NOMO-1 treated with dmso at 0.1 percent for 144 hours (cell line): ENCODE measurements around the gene CTTNBP2NL.
"Not testable (repeated sequence)": the region's sequence is repeated elsewhere in the genome, so short reads cannot be mapped to it uniquely, and the experiment has no call there.

Experiments used
- DNase-seq: peaks from one replicate; lab custom pipeline; 2025; ENCODE audit not compliant: unreplicated experiment; lab: John Stamatoyannopoulos, UW

The CTTNBP2NL gene

GRCh38 chr1:112460615-112461014 lies 64.6 kb downstream of the CTTNBP2NL start:
- no peak for DNase-seq

- DNase-seq: no peak
Measured at GRCh38 chr1:112461200-112461871, 65.3 kb downstream of the CTTNBP2NL start.

GRCh38 chr1:112462953-112463279 lies 66.9 kb downstream of the CTTNBP2NL start:
- no peak for DNase-seq

GRCh38 chr1:112464501-112464900 lies 68.5 kb downstream of the CTTNBP2NL start:
- no peak for DNase-seq

- no peak for DNase-seq
Measured at GRCh38 chr1:112465122-112465521, 69.1 kb downstream of the CTTNBP2NL start.

- DNase-seq: peak; percentile 99
Measured at GRCh38 chr1:112466078-112466660, 70.2 kb downstream of the CTTNBP2NL start.

- not testable (repeated sequence) for DNase-seq
Measured at GRCh38 chr1:112470324-112470723, 74.3 kb downstream of the CTTNBP2NL start.

GRCh38 chr1:112470966-112471365 lies 75.0 kb downstream of the CTTNBP2NL start:
- DNase-seq: no peak

DNA sequence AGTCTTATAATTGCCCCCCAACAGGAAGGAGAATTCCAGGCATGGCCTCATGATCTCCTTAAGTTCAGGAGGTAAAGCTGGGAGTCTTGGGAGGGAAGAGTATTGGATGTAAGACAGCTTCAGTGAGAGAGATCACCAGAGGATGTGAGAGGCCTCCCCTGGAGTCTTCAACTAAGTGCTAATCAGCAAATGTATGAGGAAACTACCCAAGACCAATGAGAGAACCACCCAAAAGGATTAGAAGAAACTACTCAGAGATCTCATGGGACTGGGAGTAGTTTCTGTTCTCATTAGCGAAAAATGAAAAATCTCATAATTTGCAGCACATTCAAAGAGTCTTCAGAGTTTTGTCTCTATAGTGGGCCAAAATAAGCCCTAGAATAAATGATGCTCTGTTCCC lies 76.1 kb downstream of the CTTNBP2NL start:
- DNase-seq: no peak

- DNase-seq: no peak
Measured at GRCh38 chr1:112477550-112477949, 81.5 kb downstream of the CTTNBP2NL start.

GRCh38 chr1:112478314-112478713 lies 82.3 kb downstream of the CTTNBP2NL start:
- no peak for DNase-seq

GRCh38 chr1:112486063-112486462 lies 90.0 kb downstream of the CTTNBP2NL start:
- DNase-seq: not testable (repeated sequence)

GRCh38 chr1:112487686-112488085 lies 91.7 kb downstream of the CTTNBP2NL start:
- not testable (repeated sequence) for DNase-seq

DNA sequence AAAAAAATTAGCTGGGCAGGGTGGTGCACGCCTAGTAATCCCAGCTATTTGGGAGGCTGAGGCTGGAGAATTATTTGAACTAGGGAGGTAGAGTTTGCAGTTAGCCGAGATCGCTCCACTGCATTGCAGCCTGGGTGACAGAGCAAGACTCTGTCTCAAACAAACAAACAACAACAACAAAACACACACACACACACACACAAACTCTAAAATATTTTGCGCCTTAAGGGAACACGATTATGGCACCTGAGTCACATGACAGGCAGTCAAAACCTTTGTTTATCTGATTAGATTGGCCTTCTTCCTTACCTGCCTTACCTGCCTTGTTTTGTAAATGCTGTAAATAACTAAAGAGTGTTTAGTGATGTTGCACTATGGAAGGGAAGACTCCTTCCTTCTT lies 92.1 kb downstream of the CTTNBP2NL start:
- no peak for DNase-seq

DNA sequence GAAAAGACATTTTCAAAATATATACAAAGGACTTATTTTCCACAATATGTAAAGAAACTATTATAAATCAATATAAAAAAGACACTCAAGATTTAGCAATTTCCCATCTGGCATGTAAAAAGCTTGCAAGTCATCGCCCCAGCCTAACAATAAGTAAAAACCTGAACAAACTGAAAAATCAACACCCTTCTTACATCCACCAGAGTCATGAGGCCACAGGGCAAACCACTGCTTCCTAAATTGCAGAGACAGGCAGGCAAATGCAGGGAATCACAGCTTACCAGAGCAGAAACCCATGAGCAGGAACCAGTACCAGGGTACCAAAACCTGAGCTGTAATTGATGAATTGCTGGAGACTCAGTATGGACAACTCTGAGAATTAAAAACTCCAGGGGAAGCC lies 96.1 kb downstream of the CTTNBP2NL start:
- no peak for DNase-seq

- no peak for DNase-seq
Measured at GRCh38 chr1:112493351-112493750, 97.3 kb downstream of the CTTNBP2NL start.

GRCh38 chr1:112496290-112496689 lies 100.3 kb downstream of the CTTNBP2NL start:
- DNase-seq: no peak

DNA sequence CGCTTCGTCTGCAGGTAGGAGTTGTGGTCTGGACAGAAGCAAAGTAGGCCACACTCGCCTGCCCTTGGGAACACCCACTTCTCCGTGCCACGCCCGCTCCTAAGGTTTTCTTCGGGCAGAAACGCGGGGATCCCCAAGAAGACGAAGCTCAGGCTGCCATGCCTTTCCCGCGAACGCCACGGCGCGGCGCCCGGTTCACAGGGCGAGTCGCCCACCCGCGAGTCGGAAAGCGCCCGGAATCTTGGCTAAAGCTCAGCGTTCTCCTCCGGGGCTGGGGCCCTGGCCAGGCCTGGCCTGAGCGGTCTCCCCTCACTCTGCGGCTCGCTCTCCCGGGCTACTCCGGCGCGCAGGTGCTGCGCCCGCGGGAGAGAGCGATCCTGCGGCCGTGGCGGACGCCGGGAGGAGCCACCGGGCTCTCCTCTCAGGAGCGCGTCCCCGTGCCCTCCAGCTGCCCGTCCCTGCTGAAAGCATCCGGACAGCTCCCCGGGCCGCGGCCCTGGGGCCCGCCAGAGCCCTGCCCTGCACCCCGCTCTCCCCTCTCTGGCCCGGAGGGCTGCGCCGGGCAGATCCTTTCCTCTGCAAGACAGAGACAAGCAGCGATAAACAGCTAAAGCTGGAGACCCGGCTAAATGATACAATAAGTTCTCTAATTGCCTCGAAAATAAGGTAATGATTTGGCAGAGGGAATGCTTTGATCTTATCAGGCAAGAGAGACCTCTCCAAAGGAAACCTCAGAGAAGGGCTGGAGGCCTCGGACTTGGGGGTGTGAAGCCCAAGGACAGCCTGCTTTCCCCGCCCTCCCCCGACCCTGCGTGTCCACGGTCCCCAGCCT lies 106.0 kb downstream of the CTTNBP2NL start:
- DNase-seq: peak; percentile 13

GRCh38 chr1:112502826-112503225 lies 106.8 kb downstream of the CTTNBP2NL start:
- no peak for DNase-seq

DNA sequence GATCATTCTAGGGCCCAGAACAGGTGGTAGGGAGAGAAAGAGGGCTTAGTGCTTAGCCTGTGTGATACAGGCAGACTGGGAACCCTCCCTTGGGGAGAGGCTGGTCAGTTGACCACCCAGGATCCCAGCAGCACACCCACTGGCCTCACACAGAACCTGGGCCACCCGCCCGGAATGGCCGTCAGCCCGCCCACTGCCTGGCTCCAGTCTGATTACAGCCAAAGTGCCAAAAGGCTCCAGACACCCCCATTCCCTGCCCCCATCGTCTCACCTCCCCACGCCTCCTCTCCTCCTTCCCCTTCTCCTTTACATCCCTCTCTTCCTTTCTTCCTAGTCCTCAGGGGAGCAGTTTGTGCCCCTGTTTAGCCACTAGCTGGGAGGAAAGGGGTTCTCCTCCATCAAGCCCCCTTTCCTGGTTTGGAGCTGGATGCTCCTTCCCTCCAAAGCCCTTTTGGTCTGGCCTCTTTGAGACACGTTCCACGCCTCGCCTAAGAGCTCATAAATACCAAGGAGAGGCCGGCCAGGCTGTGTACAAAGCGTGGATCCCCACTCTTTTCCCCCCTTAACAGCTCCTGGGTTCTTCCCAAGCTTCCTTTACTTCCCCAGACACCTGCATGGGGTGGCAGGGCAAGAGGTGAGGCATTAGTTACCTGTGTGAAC lies 108.1 kb downstream of the CTTNBP2NL start:
- no peak for DNase-seq

- no peak for DNase-seq
Measured at GRCh38 chr1:112504661-112505399, 108.8 kb downstream of the CTTNBP2NL start.
